ENCODE results near the gene TM7SF2. TPM values are rescaled to one million over a fixed set of nuclear protein-coding genes. Genes with fewer than 3 reads are reported as not detected.

TM7SF2 gene
- total and polyA plus RNA-seq, 2 experiments from 2014 or later, result 0.65 to 2.5 TPM

GRCh38 chr11:65102142-65103095 lies 9.3 kb upstream of the TM7SF2 start:
- H3K9ac ChIP-seq, result no peak overlapping the region
- no peaks in the 10 kb centered on the region for H3F3A ChIP-seq (ENCODE audit: insufficient read depth)
- no peaks in the 10 kb centered on the region for H4K20me1 ChIP-seq (ENCODE audit: insufficient read depth)
- TF ChIP-seq EZH2 (IDR thresholded peaks at IDR 0.05; ENCODE audit: insufficient read depth, poor library complexity, severe bottlenecking) (no peak), EZH2phosphoT487 (IDR thresholded peaks at IDR 0.05; ENCODE audit: insufficient read depth, low read depth) (no peak)
- H3K9me3 ChIP-seq (ENCODE audit: low read depth), result no peaks in the 10 kb centered on the region
- peaks cover under 1% of the 10 kb centered on the region; the same call in 1 of the 2 replicates for H3K4me1 ChIP-seq (ENCODE audit: insufficient read depth)
- H3K4me3 ChIP-seq, result no peak overlapping the region
- H3K27ac ChIP-seq, result no peak overlapping the region
- peaks cover 68% of the 10 kb centered on the region for H3K79me2 ChIP-seq (ENCODE audit: insufficient read depth)
- 0 out of 2 replicates have a peak, but pooled peaks cover 4% of the 10 kb centered on the region for H3K36me3 ChIP-seq (ENCODE audit: low read depth)
- no peak overlapping the region for H2AFZ ChIP-seq
- in situ Hi-C loops (cut with MboI), result no loop called here
- 84 to 87% methylated on average over 8 of the region's 8 CpGs for WGBS, 2 experiments (ENCODE audit: low coverage in 1 of 2, low lambda C conversion rate in 2 of 2, missing lambda C conversion rate in 2 of 2)
- H3K9me2 ChIP-seq (ENCODE audit: insufficient read depth), result no peaks in the 10 kb centered on the region
- H3K27me3 ChIP-seq (replicated peaks; ENCODE audit: insufficient read depth), result no peaks in the 10 kb centered on the region
- no peak for DNase-seq
- no peak overlapping the region for H3K4me2 ChIP-seq (ENCODE audit: unreplicated experiment)

DNA sequence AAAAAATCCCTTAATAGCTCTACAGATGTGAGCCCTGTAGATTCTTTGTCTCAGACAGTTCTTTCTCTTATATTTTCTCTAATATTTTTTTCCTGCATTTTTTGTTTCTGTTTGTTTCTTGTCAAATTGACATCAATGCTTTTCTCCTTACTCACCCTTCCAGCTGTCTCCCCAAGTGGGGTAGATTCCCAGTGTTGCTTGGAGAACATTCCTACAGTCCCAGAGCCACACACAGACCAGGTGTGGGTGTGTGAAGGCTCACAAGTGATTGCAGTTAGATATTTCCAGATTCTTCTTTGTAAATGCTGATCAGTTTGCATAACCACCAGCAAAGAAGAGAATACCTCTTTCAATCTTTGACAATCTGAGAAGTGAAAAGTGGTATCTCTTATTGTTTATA lies 8.2 kb upstream of the TM7SF2 start:
- no peaks in the 10 kb centered on the region for H3K9me2 ChIP-seq (ENCODE audit: insufficient read depth)
- H3K27me3 ChIP-seq (replicated peaks; ENCODE audit: insufficient read depth), result no peaks in the 10 kb centered on the region
- DNase-seq, result no peak
- no peaks in the 10 kb centered on the region for H3K4me1 ChIP-seq (ENCODE audit: insufficient read depth)
- in situ Hi-C loops (cut with MboI), result no loop called here
- H2AFZ ChIP-seq, result no peak overlapping the region
- no peak overlapping the region for H3K27ac ChIP-seq
- no peak overlapping the region for H3K9ac ChIP-seq
- no peak overlapping the region for H3K4me2 ChIP-seq (ENCODE audit: unreplicated experiment)
- no peaks in the 10 kb centered on the region for H3F3A ChIP-seq (ENCODE audit: insufficient read depth)
- no peaks in the 10 kb centered on the region for H4K20me1 ChIP-seq (ENCODE audit: insufficient read depth)
- no peak for TF ChIP-seq EZH2 (IDR thresholded peaks at IDR 0.05; ENCODE audit: insufficient read depth, poor library complexity, severe bottlenecking)
- no peak for TF ChIP-seq EZH2phosphoT487 (IDR thresholded peaks at IDR 0.05; ENCODE audit: insufficient read depth, low read depth)
- no peaks in the 10 kb centered on the region for H3K9me3 ChIP-seq (ENCODE audit: low read depth)
- H3K79me2 ChIP-seq (ENCODE audit: insufficient read depth), result peaks cover 58% of the 10 kb centered on the region
- H3K4me3 ChIP-seq, result no peak overlapping the region
- 0 out of 2 replicates have a peak, but pooled peaks cover under 1% of the 10 kb centered on the region for H3K36me3 ChIP-seq (ENCODE audit: low read depth)

DNA sequence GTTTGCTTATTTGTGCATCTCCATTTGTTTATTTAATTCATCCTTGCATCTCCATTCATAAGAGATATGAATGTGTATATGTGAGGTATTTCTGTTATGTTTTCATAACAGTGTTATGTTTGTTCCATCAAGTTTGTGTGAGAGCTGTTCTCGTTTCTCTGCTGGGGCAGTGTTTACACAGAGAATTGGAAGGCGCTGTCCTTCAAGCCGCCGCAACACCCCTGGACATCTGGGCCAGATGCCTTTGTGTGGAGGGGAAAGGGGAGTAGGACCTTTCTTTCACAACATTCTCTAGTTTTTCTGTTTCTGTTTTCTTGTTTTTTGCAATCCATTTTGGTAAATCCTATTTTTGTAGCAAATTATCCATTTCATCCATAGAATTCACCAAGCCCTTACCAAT lies 7.0 kb upstream of the TM7SF2 start:
- TF ChIP-seq EZH2 (IDR thresholded peaks at IDR 0.05; ENCODE audit: insufficient read depth, poor library complexity, severe bottlenecking) (no peak), EZH2phosphoT487 (IDR thresholded peaks at IDR 0.05; ENCODE audit: insufficient read depth, low read depth) (no peak)
- Histone ChIP-seq H3K9me2 (ENCODE audit: insufficient read depth) (no peaks in the 10 kb centered on the region), H3K36me3 (ENCODE audit: low read depth) (no peaks in the 10 kb centered on the region), H3K4me1 (ENCODE audit: insufficient read depth) (no peaks in the 10 kb centered on the region), H2AFZ (no peak overlapping the region), H3K9me3 (ENCODE audit: low read depth) (no peaks in the 10 kb centered on the region), H3K4me2 (ENCODE audit: unreplicated experiment) (no peak overlapping the region), H3K9ac (no peak overlapping the region), H3K79me2 (ENCODE audit: insufficient read depth) (peaks cover 46% of the 10 kb centered on the region), H3K27me3 (replicated peaks; ENCODE audit: insufficient read depth) (no peaks in the 10 kb centered on the region), H3F3A (ENCODE audit: insufficient read depth) (no peaks in the 10 kb centered on the region), H3K27ac (no peak overlapping the region), H3K4me3 (no peak overlapping the region), H4K20me1 (ENCODE audit: insufficient read depth) (no peaks in the 10 kb centered on the region)
- WGBS, 2 experiments (ENCODE audit: low coverage in 1 of 2, low lambda C conversion rate in 2 of 2, missing lambda C conversion rate in 2 of 2), result 75 to 83% methylated on average over 4 of the region's 4 CpGs
- no peak for DNase-seq
- in situ Hi-C loops (cut with MboI), result no loop called here

DNA sequence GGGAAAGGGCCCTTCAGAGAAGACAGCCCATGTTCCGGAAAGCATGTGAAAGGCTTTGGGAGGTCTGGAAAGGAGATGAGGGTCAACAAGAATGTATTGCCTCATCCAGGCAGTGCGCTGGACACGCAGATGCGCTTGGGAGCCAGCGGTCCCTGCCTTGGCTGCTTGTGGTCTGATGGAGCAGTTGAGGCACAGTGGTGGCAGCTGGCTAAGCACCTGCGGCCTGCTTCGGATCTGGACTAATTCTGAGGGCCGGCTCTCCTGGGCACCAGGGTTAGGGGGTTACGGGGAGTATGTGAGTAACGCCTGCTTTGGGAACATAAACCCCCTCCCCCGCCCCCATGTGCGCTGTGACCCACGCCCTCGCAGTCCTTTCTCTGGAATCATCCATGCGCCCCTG lies 4.6 kb upstream of the TM7SF2 start:
- Histone ChIP-seq H3K4me3 (no peak overlapping the region), H3K27ac (no peak overlapping the region), H3K9me2 (ENCODE audit: insufficient read depth) (no peaks in the 10 kb centered on the region), H4K20me1 (ENCODE audit: insufficient read depth) (no peaks in the 10 kb centered on the region), H3K4me1 (ENCODE audit: insufficient read depth) (peaks cover 4% of the 10 kb centered on the region; the same call in 1 of the 2 replicates), H3K27me3 (replicated peaks; ENCODE audit: insufficient read depth) (no peaks in the 10 kb centered on the region), H3K9me3 (ENCODE audit: low read depth) (no peaks in the 10 kb centered on the region), H3K9ac (no peak overlapping the region), H3K36me3 (ENCODE audit: low read depth) (no peaks in the 10 kb centered on the region), H3K4me2 (ENCODE audit: unreplicated experiment) (no peak overlapping the region), H2AFZ (no peak overlapping the region), H3K79me2 (ENCODE audit: insufficient read depth) (peaks cover 27% of the 10 kb centered on the region), H3F3A (ENCODE audit: insufficient read depth) (0 out of 2 replicates have a peak, but pooled peaks cover 6% of the 10 kb centered on the region)
- WGBS, 2 experiments (ENCODE audit: low coverage in 1 of 2, low lambda C conversion rate in 2 of 2, missing lambda C conversion rate in 2 of 2), result 92 to 95% methylated on average over 15 of the region's 15 CpGs
- in situ Hi-C loops (cut with MboI), result no loop called here
- no peak for TF ChIP-seq EZH2phosphoT487 (IDR thresholded peaks at IDR 0.05; ENCODE audit: insufficient read depth, low read depth)
- no peak for TF ChIP-seq EZH2 (IDR thresholded peaks at IDR 0.05; ENCODE audit: insufficient read depth, poor library complexity, severe bottlenecking)
- DNase-seq, result no peak
